GM21360 (cell line): ENCODE measurements around the gene EML4.

Experiments used
- ATAC-seq: cut with Tn5 transposase; IDR thresholded peaks from one replicate; pipeline ENCODE4 v1.9.1; 2021; ENCODE audit warnings: mild to moderate bottlenecking, moderate library complexity; ENCODE audit not compliant: unreplicated experiment

The EML4 gene

DNA sequence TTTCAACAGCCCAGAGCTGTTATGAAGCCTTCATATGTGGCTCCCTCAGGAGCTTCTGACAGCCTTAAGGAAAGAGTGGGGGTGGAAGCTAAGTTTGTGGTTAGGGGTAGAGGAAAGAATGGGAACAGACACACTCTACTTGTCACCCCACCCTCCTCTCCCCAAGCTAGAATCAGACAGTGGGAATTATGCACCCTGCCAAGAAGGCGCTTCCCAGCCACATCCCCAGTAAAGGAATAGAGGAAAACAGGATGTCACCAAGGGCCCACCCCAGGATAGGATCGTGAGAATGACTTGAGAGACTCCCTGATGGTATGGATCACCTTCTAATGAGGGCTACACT is 32.4 kb upstream of the EML4 start:
- ATAC-seq: no peak

DNA sequence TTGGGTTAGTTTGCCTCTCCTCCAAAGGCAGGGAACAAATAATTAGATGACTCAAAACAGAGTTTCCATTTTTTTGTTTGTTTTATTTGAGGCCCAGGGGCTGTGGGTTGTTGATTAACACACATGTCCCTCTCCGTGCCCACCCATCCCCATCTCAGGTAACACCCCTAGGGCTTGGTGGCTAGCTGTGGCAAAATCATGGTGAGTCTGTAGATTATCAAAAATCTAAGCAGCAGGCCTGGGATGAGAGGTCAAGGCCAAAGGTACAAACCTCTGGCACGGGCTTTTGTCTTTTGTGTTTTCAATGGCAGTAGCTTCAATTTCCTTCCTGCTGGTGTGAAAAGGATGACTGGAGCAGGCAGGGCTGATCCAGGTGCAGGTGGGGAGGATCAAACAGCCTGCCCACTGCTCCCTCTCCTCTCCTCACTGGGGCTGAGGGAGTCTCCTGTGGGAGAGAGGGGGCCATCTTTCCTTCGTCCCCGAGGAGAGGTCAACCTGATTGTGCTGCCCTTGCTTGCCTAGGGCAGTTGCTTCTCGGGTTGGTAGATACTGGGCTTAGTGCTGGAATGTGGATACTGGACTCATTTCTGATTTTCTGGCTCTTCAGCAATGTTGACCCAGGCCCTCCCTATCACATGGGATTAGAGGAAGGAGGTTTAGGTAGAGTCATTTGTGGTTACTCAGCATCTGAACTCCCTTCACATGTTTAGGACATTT is 31.9 kb upstream of the EML4 start:
- ATAC-seq: no peak

DNA sequence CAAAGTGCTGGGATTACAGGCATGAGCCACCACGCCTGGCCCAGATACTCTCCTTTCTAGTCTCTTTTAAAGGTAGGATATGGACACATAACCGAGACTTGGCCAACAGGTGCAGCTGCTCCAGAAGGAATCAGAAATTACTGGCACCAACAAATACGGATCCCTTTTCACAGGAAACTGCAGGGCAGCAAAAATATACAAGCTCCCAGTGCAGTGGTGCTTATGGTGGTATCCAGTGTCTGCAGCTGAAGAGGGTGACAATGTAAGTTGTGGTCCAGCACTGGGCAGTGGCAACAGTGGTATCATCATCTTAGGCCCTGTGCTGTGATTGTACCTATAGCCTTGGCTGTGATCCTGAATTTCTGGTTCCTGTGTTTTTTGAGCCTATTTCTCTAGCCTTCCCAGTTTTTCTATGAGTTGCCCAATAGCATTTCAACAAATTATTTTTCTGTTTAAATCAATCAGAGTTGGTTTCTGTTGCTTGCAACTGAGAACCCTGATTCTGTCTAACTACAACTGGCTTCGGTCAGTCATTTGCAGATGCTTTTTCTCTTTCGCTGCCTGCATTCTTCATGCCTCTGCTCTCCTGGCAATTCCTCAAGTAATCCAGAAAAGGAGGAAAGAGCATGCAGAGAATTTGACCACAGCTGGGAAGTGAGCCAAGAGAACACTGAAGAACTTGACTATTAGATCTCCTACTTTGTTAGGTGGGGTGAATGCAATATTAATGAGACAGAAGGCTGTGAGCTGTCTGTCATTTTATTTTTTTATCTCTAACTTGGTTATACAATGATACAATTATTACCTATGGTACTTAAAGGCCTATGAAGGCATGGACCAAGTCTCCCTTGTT is 30.8 kb upstream of the EML4 start:
- ATAC-seq: no peak

DNA sequence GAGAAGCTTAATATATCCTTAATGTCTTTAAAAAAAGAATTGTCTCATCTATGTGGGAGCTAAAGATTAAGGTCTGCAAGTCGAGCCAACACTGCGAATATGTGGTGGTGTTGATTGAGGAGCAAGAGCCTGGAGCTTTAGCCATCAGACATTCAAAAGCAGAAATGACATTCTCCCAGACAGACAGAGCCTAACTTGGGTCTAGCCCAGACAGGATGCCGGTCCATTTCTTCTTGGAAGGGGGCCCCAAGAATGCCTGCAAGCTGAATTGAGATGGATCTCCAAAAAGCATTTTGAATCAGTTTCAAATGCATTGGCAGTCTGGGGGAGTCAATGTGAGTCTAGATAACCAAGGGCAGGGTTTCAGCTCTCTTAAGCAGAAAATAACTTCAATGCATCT is 30.1 kb upstream of the EML4 start:
- ATAC-seq: no peak

DNA sequence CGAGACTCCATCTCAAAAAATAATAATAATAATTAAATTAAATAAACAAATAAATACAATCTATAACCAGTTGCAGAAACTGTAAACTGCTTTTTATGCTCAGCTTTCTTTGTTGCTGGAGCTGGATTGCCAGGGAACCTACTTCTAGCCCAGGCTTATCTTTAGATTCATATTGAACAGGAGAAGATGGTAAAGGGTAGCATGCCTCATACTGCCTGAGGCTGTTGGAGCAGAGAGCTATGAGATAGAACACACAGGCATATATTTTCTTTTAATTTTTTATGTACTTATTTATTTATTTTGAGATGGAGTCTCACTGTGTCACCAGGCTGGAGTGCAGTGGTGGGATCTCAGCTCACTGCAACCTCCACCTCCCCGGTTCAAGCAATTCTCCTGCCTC is 28.7 kb upstream of the EML4 start:
- no peak for ATAC-seq

DNA sequence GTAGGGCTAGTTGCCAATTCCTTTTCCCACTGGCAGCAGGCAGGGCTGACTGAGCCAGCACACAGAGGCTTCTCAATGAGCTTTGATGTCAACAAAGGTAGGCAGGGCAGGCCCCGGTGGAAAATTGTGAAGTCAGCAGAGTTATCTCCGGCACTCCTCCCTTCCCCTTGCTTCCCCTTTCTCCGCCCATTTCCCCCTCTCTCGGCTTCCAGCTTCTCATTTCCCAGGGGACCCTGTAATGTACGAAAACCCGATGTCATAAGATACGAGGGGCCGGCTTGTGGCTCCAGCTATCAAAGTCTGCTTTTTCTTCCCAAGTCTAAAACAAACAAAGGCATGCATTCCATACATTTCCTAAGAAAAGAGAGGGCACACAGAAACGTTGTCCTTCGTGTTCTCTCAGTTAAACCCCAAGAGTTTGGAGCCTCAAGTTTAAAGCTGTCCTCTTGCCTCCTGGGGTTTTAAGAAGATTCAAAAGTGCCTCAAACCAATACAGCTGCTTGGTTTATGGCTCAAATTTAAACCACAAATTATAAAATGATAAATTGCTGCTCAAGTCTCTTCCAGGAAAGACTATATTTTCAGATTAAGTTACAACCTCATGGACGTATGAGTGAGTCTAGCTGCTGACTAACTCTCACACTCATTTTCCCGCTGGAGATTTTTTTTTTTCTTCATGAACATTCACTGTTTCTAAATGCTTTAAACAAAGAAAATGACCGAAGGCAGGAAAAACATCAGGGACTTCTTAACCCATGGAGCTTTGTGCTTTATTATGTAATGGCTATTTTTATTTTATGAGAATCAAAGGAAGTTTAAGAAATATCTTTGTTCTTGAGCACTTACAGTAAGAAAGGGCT is 27.2 kb upstream of the EML4 start:
- ATAC-seq: no peak

DNA sequence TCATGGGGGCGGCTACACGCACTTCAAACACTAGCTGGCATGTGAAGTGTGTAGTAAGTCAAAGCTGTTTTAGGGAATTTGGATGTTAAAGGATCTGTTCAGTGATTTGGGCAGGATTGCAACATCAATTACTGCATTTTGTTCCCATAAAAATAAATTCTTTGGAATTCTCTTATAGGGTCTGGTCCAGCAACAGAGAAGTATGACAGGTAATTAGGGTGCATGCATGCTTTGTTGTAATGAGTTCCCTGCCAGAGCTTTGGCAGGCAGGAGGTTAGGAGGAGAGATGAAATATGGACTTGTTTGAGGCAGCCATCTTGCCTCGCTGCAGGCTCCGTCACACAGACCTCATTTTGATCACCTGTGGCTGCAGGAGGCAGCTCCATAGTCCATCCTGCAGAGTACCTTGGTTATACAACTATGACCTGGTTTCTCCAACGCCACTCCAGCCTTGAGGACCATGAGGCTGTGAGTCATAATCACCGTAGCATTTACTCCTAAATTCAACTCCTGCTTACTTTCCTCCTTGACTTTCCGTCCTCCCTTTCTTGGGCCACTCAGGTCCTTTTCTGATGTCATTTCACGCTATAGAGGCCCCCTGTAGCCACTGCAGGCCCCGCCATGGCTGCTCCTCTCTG is 26.5 kb upstream of the EML4 start:
- no peak for ATAC-seq

DNA sequence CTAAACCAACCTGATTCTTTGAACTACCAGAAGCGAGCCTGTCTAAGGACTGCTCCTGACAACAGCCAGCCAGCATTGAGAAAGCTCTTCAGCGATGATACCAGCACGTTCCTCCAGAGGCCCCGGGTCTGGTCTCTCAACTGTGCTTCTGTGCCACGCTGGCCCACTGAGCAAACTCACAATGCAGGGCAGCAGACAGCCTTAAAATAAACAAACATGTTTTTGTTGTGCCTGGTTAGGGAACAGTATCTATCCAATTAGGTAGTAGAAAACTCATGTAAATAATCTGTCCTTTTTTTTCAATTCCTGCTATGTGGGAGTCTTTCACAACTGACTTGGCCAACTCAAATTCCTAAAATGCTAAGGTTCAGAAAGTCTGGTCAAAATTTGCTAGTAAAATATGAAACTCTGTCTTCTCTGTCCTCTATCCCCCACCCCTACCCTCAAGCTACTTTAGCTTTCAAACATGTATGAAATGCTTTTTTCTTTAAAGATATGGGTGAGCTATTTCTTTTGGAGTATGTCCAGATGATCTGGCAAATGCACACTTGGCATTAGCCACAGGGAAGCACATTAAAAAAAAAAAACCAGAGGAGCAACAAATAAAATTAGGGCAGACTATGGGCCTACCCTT is 21.4 kb upstream of the EML4 start:
- ATAC-seq: no peak

DNA sequence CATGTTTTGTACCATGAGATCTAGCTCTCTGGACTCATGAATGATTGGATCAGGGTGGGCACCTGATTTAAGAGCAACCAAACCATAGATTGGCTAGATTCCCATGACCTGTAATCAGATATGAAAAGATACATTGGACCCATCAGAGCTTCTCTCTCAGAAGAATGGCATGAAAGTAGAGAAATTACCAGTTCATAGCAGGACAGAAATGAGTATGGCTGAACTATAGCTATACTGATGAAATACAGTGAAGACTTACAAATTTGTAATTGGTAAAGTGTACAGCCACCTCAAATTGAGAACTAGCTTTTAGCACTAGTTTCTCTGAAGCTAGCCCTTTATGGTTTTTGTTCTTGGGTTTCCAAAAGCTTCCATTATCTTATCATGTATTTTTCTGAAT is 19.0 kb upstream of the EML4 start:
- no peak for ATAC-seq

DNA sequence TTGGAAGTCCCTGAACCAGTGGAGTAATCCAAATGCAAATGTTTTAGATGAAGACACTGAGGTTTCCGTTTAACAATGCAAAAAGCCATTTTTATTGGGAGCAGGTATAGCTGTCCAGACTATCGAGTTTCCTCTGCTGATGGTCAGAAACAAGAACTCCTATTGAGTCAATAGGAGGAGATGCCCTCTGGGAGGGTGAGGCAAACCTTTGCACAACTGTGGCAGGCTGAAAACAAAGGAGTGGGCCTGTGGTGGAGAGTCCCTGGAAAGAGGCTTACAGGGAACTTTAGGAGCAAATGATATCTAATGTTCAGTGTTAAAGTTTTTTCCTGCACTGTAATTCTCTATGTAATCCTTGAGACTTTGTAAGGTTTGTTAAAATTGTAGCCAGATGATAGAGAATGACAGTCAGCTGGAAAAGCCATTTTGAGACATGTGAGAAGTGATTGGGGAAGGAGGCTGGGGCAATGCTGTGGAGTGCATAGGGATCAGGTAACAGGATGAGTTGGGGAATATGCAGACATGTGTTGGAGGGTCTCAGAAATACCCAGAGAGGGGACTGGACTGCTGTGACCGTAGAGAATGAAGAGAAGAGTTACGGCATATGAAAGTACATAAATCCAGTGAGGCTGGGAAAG is 15.1 kb upstream of the EML4 start:
- no peak for ATAC-seq

DNA sequence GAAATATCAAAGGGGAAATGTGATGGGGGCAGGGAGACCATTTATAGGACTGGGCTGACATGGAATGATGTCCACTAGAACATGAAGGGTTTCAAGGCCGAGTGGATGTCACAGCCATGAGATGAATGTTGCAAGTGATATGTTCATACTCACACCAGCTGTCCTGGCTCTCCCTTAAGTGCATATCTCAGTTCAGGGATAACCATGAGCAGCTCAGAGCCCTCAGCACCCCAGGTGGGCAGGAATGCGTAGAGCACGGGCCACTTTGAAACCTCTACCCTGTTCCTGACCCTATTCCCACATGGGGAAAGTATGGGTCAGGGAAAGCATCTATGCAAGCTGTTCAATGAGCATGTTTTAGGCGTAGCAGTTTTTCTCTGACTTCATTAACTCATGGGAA is 12.4 kb upstream of the EML4 start:
- ATAC-seq: no peak

DNA sequence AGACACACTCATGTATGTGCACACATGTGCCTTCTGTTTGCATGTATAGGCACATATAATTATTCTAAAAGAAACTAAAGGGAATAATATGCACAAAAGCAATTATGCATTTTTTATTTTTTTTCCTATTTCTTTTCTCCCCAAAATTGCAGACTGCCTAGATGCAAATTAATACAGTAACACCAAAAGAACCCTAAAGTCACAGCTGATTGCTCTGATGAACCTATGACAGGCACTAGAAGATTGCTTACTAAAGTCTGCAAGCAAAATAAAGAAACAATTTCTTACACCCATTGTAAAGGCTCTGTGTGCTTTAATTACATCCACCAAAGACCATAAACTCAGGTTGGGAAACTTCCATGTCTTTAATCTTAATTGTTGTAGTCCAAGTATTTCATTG is 7.7 kb upstream of the EML4 start:
- ATAC-seq: no peak

DNA sequence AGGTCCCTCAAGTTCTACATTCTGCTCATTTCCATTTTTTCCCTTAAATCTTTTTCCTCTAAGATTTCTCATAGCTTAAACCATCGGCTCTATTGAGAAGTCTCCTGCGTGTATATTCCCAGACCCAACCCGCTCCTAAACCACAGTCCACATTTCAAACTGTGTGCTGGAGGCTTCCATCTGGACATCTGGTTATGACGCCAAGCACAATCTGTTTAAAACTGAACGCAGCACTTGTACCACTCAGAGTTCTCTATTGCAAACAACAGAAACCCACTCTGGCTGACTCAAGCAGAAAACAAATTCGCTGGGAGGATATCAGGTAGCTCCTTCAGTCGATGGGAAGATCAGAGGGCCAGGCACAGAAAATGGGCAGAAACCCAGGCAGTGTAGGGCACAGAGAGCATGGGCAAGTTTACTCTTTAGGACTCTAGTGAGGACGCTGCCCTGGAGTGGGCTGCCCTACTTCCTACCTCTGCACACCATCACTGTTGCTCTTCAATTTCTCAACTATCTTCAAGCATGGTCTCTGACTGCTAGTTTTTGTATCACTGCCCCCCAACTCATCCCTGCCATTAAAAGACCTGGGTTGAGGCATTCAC is 5.6 kb upstream of the EML4 start:
- ATAC-seq: no peak

DNA sequence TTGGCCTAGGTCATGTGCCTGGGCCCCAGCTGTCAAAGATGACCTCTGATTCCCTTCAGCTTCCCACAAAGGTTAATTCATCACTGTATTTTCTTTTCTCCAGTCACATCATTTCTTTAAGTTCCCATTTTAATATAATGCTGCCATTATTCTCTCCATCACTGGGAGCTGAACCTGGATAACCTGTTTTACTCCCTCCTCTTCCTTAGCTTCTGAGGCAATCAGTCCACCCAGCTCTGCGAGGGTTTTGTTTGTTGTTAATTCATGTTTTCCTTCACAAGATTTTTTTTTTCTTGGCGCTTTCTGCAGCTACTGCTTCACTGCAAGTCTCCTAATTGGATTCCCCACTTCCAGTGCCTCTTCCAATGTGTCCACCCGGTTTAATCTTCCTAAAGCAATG is 5.1 kb upstream of the EML4 start:
- ATAC-seq: no peak

DNA sequence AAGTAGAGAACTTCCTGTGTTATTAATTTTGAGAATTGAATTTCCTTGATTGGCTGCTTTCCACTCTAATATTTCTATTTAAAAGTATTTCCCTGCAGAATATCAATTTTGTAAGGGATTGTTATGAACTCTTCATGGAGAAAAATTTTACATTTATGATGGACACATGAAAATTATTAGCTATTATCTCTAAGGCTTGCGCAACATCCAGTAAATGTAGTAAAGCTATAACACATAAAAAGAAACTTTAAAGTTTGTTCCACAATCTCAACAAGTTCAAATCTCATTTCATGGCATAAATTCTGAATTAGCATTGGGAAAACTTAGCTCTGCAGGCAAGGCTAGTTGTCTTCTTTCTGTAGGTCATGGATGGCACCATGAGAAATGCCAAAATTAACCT is 4.2 kb upstream of the EML4 start:
- no peak for ATAC-seq

DNA sequence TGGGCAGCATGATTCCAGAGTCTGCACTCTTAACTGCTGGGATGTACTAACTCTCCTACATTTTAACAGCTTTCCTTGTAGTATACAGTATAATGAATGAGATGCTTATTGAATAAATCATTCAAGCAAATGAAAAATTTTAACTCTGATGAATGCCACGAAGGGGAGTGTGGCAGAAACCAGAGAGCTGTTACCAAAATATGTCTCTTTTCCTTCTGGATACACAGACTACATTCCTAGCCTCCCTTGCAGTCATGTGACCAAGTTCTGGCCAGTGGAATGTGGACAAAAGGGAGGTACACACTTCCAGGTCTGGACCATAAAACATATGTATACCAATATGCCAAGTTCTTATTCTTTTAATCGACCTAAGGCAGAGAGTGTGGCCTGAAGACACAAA is 1.7 kb upstream of the EML4 start:
- ATAC-seq: no peak

DNA sequence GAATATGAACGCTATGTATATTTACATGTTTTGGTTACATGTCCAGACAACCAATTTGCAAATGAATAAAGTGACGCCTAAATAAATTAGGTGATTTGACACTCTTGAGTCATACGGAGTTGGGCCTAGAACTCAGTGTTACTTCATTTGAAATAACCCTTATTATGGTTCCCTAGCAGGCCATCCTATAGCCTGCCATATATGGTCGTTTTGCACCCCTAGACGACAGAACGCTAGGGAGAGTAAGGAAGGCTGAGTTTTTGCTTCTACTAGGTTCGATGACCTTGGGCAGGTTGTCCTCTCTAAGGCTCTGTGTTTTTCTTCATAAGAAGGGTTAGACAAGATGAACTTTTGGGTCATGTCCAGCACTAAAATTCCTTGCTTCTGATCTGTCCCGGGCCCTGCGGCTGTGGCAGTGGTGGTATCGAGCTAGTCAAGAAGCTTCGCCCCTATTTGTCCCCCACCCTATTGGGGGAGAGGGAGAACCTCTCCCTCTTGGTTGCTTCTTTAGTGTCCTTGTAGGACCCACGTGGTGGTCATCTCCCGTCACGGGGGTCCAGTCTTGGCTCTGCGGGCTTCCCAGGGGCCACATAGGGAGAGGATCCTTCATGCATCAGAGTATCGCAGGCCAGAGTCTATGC is 574 bp upstream of the EML4 start:
- ATAC-seq: no peak

DNA sequence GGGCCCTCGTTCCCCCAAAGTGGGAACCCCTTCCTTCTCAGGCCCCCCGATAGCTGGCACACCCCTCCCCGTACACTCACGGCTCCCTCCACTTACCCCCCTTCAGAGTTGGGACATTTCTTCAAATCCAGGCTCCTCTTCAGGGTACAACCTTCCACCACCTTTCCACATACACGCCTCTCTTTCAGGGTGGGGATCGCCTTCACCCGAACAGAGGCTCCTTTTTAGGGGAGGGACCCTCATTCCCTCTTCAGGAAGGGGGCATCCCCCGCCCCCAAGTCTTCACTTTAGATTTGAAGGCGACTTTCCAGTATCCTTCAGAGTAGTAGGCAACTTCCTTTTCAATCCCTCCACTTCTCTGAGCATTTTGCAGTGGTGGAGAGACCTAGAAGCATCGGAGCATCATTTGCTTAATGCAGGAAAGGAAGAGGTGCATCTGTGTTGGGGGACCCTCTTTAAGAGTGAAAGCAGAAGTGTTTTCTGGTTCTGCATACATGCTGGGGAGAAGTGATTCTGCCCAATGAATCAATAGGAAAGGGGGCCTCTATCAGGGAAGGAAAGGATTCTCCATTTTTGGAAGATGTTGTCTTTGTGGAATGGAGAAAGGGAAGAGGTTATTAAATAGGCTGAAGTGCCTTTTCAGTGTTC is 845 bp downstream of the EML4 start:
- ATAC-seq: peak; percentile 28
